ENCODE data around the gene DDAH2.

GRCh38 chr6:31727034-31727716 lies 1.9 kb downstream of the DDAH2 start:
- TF ChIP-seq YY1 (IDR thresholded peaks at IDR 0.05; ENCODE audit: insufficient read depth, insufficient read length) (no peak), ZNF274 (IDR thresholded peaks at IDR 0.05; ENCODE audit: low read depth, low read length) (no peak)

All from NT2/D1 (cell line).